Measurements from ENCODE around the gene TIAL1.
"Not testable (repeated sequence)": the region's sequence is repeated elsewhere in the genome, so short reads cannot be mapped to it uniquely, and the experiment has no call there.

TIAL1 gene

GRCh38 chr10:119616882-119617570, 20.3 kb upstream of the TIAL1 start:
- in situ Hi-C loops (cut with MboI; ENCODE audit: low sequenced_read_pairs), result no loop called here

- in situ Hi-C loops (cut with MboI; ENCODE audit: low sequenced_read_pairs), result no loop called here
Observed at GRCh38 chr10:119614686-119615085, 17.9 kb upstream of the TIAL1 start.

GRCh38 chr10:119613741-119614140, 17.0 kb upstream of the TIAL1 start:
- in situ Hi-C loops (cut with MboI; ENCODE audit: low sequenced_read_pairs), result no loop called here

GRCh38 chr10:119611433-119611832, 14.7 kb upstream of the TIAL1 start:
- in situ Hi-C loops (cut with MboI; ENCODE audit: low sequenced_read_pairs), result no loop called here

- in situ Hi-C loops (cut with MboI; ENCODE audit: low sequenced_read_pairs), result no loop called here
Observed at GRCh38 chr10:119609516-119609915, 12.8 kb upstream of the TIAL1 start.

- in situ Hi-C loops (cut with MboI; ENCODE audit: low sequenced_read_pairs), result no loop called here
Observed at GRCh38 chr10:119608316-119609155, 11.8 kb upstream of the TIAL1 start.

GRCh38 chr10:119604468-119604867, 7.7 kb upstream of the TIAL1 start:
- in situ Hi-C loops (cut with MboI; ENCODE audit: low sequenced_read_pairs), result no loop called here

GRCh38 chr10:119602241-119603095, 5.7 kb upstream of the TIAL1 start:
- in situ Hi-C loops (cut with MboI; ENCODE audit: low sequenced_read_pairs), result no loop called here

- in situ Hi-C loops (cut with MboI; ENCODE audit: low sequenced_read_pairs), result no loop called here
Observed at GRCh38 chr10:119598397-119598796, 1.6 kb upstream of the TIAL1 start.

GRCh38 chr10:119597405-119598186, 832 bp upstream of the TIAL1 start:
- in situ Hi-C loops (cut with MboI; ENCODE audit: low sequenced_read_pairs), result no loop called here

- in situ Hi-C loops (cut with MboI; ENCODE audit: low sequenced_read_pairs), result no loop called here
Observed at GRCh38 chr10:119595676-119596515, 868 bp downstream of the TIAL1 start.

GRCh38 chr10:119595134-119595675, 1.6 kb downstream of the TIAL1 start:
- in situ Hi-C loops (cut with MboI; ENCODE audit: low sequenced_read_pairs), result no loop called here

- in situ Hi-C loops (cut with MboI; ENCODE audit: low sequenced_read_pairs), result no loop called here
Observed at GRCh38 chr10:119588071-119588470, 8.7 kb downstream of the TIAL1 start.

GRCh38 chr10:119578355-119578754, 18.4 kb downstream of the TIAL1 start:
- in situ Hi-C loops (cut with MboI; ENCODE audit: low sequenced_read_pairs), result no loop called here

- in situ Hi-C loops (cut with MboI; ENCODE audit: low sequenced_read_pairs), result no loop called here
Observed at GRCh38 chr10:119575991-119576390, 20.8 kb downstream of the TIAL1 start.

- in situ Hi-C loops (cut with MboI; ENCODE audit: low sequenced_read_pairs), result no loop called here
Observed at GRCh38 chr10:119575506-119575905, 21.3 kb downstream of the TIAL1 start.

- in situ Hi-C loops (cut with MboI; ENCODE audit: low sequenced_read_pairs), result no loop called here
Observed at GRCh38 chr10:119567978-119568377, 28.8 kb downstream of the TIAL1 start.

GRCh38 chr10:119562097-119562496, 34.7 kb downstream of the TIAL1 start:
- in situ Hi-C loops (cut with MboI; ENCODE audit: low sequenced_read_pairs), result no loop called here

GRCh38 chr10:119559511-119559910, 37.3 kb downstream of the TIAL1 start:
- in situ Hi-C loops (cut with MboI; ENCODE audit: low sequenced_read_pairs), result not testable (repeated sequence)

All from HL-60/S4 treated with retinoic acid at 250 ng/mL for 4 days and 3 days (cell line).